ENCODE data around the gene LRRC75B. TPM values are rescaled to one million over a fixed set of nuclear protein-coding genes. Genes with fewer than 3 reads are reported as not detected.
A peak's percentile ranks its signal among the peaks of the same experiment; 100 is the strongest.

The LRRC75B gene
- total and polyA plus RNA-seq, 2 of the 13 experiments (the other 11 are each of a cell fraction or from before 2014, with no cell fraction given): 11.8 to 34.8 TPM

DNA sequence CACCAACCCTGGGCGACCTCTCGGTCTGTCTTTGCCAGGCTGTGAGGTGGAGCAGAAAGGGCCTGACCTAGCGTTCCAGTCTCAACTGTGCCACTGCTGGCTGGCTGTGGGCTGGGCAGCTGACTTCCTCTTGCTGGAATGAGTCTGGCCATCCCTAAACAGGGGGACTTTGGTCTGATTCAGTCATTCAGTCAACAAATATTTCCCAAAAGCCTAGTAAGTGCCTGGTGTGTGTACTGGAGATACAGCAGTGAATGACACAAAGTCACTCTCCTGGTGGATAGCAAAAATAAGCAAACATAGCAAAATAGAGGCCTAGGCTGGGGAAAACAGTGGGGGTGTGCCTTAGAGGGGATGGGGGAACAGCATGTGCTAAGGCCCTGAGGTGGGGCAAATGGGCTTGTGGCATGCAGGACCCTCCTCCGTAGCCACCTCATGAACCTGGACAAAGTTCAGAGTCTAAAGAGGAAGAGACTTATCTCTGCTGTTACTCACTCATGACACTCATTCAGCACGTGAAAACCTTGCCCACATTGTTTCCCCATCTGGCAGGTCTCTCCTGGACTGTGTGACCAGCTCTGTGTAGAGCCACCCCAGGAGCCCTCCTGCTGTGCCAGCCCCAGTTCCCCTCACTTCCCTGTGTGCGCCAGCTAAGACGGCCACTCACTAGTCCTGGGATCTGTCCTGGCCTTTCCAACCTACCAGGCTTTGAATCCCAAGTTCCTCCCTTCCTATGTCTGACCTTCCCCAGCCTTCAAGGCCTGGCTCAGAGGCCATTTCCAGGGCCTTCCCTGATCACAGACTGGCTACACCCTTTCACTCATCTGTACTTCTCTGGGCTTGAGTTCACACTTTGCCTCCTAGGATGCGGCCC is 42.6 kb downstream of the LRRC75B start (continued):
- TF ChIP-seq, protein P1, sequence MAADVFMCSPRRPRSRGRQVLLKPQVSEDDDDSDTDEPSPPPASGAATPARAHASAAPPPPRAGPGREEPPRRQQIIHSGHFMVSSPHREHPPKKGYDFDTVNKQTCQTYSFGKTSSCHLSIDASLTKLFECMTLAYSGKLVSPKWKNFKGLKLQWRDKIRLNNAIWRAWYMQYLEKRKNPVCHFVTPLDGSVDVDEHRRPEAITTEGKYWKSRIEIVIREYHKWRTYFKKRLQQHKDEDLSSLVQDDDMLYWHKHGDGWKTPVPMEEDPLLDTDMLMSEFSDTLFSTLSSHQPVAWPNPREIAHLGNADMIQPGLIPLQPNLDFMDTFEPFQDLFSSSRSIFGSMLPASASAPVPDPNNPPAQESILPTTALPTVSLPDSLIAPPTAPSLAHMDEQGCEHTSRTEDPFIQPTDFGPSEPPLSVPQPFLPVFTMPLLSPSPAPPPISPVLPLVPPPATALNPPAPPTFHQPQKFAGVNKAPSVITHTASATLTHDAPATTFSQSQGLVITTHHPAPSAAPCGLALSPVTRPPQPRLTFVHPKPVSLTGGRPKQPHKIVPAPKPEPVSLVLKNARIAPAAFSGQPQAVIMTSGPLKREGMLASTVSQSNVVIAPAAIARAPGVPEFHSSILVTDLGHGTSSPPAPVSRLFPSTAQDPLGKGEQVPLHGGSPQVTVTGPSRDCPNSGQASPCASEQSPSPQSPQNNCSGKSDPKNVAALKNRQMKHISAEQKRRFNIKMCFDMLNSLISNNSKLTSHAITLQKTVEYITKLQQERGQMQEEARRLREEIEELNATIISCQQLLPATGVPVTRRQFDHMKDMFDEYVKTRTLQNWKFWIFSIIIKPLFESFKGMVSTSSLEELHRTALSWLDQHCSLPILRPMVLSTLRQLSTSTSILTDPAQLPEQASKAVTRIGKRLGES (CRISPR knock-in tag; IDR thresholded peaks at IDR 0.05; ENCODE audit: borderline replicate concordance): peak; percentile 99
- no peak for TF ChIP-seq ZNF761 (CRISPR knock-in tag; conservative IDR thresholded peaks at IDR 0.05)
- TF ChIP-seq, protein P2, sequence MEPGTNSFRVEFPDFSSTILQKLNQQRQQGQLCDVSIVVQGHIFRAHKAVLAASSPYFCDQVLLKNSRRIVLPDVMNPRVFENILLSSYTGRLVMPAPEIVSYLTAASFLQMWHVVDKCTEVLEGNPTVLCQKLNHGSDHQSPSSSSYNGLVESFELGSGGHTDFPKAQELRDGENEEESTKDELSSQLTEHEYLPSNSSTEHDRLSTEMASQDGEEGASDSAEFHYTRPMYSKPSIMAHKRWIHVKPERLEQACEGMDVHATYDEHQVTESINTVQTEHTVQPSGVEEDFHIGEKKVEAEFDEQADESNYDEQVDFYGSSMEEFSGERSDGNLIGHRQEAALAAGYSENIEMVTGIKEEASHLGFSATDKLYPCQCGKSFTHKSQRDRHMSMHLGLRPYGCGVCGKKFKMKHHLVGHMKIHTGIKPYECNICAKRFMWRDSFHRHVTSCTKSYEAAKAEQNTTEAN (CRISPR knock-in tag; conservative IDR thresholded peaks at IDR 0.05): peak; percentile 45; the same call in 1 of the 2 replicates
- TF ChIP-seq ZNF20 (CRISPR knock-in tag; IDR thresholded peaks at IDR 0.05): 0 out of 2 replicates have a peak, but pooled peaks have one; percentile 87
- TF ChIP-seq, protein P3, sequence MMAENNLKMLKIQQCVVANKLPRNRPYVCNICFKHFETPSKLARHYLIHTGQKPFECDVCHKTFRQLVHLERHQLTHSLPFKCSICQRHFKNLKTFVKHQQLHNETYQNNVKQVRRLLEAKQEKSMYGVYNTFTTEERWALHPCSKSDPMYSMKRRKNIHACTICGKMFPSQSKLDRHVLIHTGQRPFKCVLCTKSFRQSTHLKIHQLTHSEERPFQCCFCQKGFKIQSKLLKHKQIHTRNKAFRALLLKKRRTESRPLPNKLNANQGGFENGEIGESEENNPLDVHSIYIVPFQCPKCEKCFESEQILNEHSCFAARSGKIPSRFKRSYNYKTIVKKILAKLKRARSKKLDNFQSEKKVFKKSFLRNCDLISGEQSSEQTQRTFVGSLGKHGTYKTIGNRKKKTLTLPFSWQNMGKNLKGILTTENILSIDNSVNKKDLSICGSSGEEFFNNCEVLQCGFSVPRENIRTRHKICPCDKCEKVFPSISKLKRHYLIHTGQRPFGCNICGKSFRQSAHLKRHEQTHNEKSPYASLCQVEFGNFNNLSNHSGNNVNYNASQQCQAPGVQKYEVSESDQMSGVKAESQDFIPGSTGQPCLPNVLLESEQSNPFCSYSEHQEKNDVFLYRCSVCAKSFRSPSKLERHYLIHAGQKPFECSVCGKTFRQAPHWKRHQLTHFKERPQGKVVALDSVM (CRISPR knock-in tag; IDR thresholded peaks at IDR 0.05): no peak; the same call in 1 of the 2 replicates
- TF ChIP-seq ZNF251 (CRISPR knock-in tag; IDR thresholded peaks at IDR 0.05): 0 out of 2 replicates have a peak, but pooled peaks have one; percentile 19
- peak; percentile 77 for TF ChIP-seq FOXK1 (CRISPR knock-in tag; IDR thresholded peaks at IDR 0.05; ENCODE audit: borderline replicate concordance, low read depth)
- TF ChIP-seq SMAD9 (CRISPR knock-in tag; IDR thresholded peaks at IDR 0.05): no peak
- TF ChIP-seq ZNF3 (CRISPR knock-in tag; IDR thresholded peaks at IDR 0.05): peak; percentile 97
- TF ChIP-seq ZNF317 (CRISPR knock-in tag; IDR thresholded peaks at IDR 0.05): peak; percentile 84
- no peak; the same call in 1 of the 2 replicates for TF ChIP-seq CBX5 (CRISPR knock-in tag; IDR thresholded peaks at IDR 0.05; ENCODE audit: borderline replicate concordance)
- TF ChIP-seq HNRNPL (IDR thresholded peaks at IDR 0.05; ENCODE audit: low read depth, low read length): peak; percentile 93
- TF ChIP-seq ZNF431 (CRISPR knock-in tag; IDR thresholded peaks at IDR 0.05; ENCODE audit: borderline replicate concordance, low read depth): peak; percentile 91
- TF ChIP-seq, protein P4, sequence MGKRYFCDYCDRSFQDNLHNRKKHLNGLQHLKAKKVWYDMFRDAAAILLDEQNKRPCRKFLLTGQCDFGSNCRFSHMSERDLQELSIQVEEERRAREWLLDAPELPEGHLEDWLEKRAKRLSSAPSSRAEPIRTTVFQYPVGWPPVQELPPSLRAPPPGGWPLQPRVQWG (CRISPR knock-in tag; IDR thresholded peaks at IDR 0.05; ENCODE audit: borderline replicate concordance, low read depth): no peak
- TF ChIP-seq ZNF160 (CRISPR knock-in tag; IDR thresholded peaks at IDR 0.05): peak; percentile 94
- no peak; the same call in 1 of the 2 replicates for TF ChIP-seq ZBTB38 (CRISPR knock-in tag; IDR thresholded peaks at IDR 0.05)
- TF ChIP-seq, protein P5, sequence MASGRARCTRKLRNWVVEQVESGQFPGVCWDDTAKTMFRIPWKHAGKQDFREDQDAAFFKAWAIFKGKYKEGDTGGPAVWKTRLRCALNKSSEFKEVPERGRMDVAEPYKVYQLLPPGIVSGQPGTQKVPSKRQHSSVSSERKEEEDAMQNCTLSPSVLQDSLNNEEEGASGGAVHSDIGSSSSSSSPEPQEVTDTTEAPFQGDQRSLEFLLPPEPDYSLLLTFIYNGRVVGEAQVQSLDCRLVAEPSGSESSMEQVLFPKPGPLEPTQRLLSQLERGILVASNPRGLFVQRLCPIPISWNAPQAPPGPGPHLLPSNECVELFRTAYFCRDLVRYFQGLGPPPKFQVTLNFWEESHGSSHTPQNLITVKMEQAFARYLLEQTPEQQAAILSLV (CRISPR knock-in tag; IDR thresholded peaks at IDR 0.05; ENCODE audit: borderline replicate concordance): no peak
- peak; percentile 94 for TF ChIP-seq HDAC1 (CRISPR knock-in tag; IDR thresholded peaks at IDR 0.05)
- TF ChIP-seq NFKBIZ (CRISPR knock-in tag; IDR thresholded peaks at IDR 0.05): peak; percentile 47; the same call in 1 of the 2 replicates
- TF ChIP-seq KAT8 (CRISPR knock-in tag; IDR thresholded peaks at IDR 0.05): peak; percentile 85
- peak; percentile 80; the same call in 1 of the 2 replicates for TF ChIP-seq HMG20B (CRISPR knock-in tag; conservative IDR thresholded peaks at IDR 0.05)
- TF ChIP-seq ISL2 (CRISPR knock-in tag; IDR thresholded peaks at IDR 0.05): peak; percentile 73

All from HepG2 (cell line).